Fibroblast of upper back skin (primary cell): ENCODE data around the gene NRN1L.
A peak's percentile ranks its signal among the peaks of the same experiment; 100 is the strongest.

Experiments
- DNase-seq: peaks from one replicate; pipeline ENCODE4 v3.0.0-alpha.2; 2013

NRN1L gene

GRCh38 chr16:67922221-67922620, 37.5 kb downstream of the NRN1L start:
- DNase-seq, result no peak

- DNase-seq, result no peak
Observed at GRCh38 chr16:67922740-67923139, 38.1 kb downstream of the NRN1L start.

GRCh38 chr16:67923414-67924116, 38.9 kb downstream of the NRN1L start:
- no peak for DNase-seq

GRCh38 chr16:67924140-67924906, 39.6 kb downstream of the NRN1L start:
- DNase-seq, result no peak

- DNase-seq, result no peak
Observed at GRCh38 chr16:67926181-67926750, 41.6 kb downstream of the NRN1L start.

GRCh38 chr16:67927131-67927941, 42.7 kb downstream of the NRN1L start:
- DNase-seq, result no peak

GRCh38 chr16:67928147-67928546, 43.5 kb downstream of the NRN1L start:
- no peak for DNase-seq

GRCh38 chr16:67928561-67929364, 44.1 kb downstream of the NRN1L start:
- peak; percentile 53 for DNase-seq

GRCh38 chr16:67930191-67930590, 45.5 kb downstream of the NRN1L start:
- DNase-seq, result no peak

GRCh38 chr16:67930678-67931211, 46.1 kb downstream of the NRN1L start:
- DNase-seq, result no peak

GRCh38 chr16:67931712-67932461, 47.2 kb downstream of the NRN1L start, which contains the start of gene CTRL:
Gene CTRL (minus strand): TSS chr16:67931862. CDS start chr16:67931852, 10 bp downstream.
- no peak for DNase-seq

GRCh38 chr16:67932462-67932840, 47.8 kb downstream of the NRN1L start:
- DNase-seq, result no peak

GRCh38 chr16:67933805-67934204, 49.1 kb downstream of the NRN1L start:
- no peak for DNase-seq

GRCh38 chr16:67934306-67935100, 49.8 kb downstream of the NRN1L start:
- peak; percentile 16 for DNase-seq

GRCh38 chr16:67935101-67935401, 50.4 kb downstream of the NRN1L start:
- no peak for DNase-seq

GRCh38 chr16:67935402-67936123, 50.9 kb downstream of the NRN1L start:
- DNase-seq, result peak; percentile 90
